WI38 (cell line): Measurements from ENCODE around the gene ZNF22.

ENCODE experiments used
- H3K4me3 ChIP-seq: 2 replicates; pipeline ENCODE4 v1.5.1; 2011; ENCODE audit warnings: low read depth, mild to moderate bottlenecking, control low read depth, low read length
- TF ChIP-seq, protein P1 (sequence below): IDR thresholded peaks from 2 replicates; pipeline ENCODE4 v1.5.1; 2012; ENCODE audit warnings: low read depth, mild to moderate bottlenecking, control low read depth, low read length

Gene ZNF22

DNA sequence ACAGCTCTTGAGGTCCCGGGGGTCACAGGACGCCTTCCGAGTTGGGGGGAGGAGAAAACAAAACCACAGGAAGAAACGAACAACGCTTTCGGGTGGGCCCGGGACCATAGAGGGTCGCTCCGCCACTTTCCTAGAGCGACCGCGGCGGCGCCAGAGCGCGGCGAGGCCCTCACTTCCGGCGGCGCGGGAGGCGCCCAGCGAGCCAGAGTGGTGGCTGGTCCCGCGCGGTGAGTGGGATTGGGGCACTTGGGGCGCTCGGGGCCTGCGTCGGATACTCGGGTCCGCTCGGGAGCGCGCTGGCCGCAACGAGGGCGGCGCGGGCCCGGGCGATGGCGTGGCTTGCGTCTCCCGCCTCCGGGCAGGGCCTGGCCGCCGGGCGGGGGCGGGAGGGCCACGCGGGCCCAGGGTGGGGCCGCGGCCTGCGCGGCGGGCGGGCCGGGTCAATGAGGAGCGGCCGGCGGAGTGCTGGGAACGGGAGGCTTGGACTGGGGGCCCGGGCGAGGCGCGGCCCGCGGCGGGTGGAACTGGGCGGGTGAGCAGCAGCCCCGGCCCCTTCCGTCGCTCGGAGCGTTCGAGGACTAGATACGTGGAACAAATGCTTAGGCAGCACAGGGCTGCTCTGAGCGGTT lies at the start of gene ZNF22:
ZNF22 (plus strand) TSS at position 172 of the 629 bp plus-strand sequence. CDS start 2,446 bp downstream, outside the sequence.
- peak within 1 kb of the TSS; percentile 67 for H3K4me3 ChIP-seq
- TF ChIP-seq, protein P1, sequence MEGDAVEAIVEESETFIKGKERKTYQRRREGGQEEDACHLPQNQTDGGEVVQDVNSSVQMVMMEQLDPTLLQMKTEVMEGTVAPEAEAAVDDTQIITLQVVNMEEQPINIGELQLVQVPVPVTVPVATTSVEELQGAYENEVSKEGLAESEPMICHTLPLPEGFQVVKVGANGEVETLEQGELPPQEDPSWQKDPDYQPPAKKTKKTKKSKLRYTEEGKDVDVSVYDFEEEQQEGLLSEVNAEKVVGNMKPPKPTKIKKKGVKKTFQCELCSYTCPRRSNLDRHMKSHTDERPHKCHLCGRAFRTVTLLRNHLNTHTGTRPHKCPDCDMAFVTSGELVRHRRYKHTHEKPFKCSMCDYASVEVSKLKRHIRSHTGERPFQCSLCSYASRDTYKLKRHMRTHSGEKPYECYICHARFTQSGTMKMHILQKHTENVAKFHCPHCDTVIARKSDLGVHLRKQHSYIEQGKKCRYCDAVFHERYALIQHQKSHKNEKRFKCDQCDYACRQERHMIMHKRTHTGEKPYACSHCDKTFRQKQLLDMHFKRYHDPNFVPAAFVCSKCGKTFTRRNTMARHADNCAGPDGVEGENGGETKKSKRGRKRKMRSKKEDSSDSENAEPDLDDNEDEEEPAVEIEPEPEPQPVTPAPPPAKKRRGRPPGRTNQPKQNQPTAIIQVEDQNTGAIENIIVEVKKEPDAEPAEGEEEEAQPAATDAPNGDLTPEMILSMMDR, result no peak

DNA sequence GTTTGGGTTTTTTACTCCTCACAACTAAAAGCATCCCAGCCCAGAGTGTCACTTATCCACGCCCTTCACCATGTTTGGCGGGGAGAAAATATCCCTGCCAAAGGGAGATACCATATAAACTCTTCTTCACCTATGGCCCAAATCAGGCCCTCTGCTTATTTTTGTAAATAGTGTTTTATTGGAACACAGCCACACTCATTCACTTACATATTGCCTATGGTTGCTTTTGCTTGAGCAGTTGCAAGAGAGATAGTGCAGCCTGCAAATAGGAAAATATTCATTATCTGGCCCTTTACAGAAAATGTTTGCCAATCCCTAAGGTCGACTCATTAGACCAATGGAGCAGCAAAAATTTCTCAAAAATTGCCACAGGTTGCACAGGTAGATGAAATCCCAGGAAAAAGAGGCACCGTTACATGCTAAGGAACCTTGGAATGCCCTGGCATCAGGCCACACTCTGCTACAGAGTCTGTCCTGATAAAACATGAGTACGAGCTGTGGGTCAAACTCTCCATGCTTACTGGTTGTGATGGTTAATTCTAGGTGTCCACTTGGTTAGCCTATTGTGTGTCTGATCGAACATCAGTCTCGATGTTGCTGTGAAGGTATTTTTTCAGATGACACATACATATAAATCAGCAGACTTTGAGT lies 49.0 kb upstream of the ZNF22 start:
- TF ChIP-seq, protein P1, result no peak
- H3K4me3 ChIP-seq, result no peak overlapping the region

DNA sequence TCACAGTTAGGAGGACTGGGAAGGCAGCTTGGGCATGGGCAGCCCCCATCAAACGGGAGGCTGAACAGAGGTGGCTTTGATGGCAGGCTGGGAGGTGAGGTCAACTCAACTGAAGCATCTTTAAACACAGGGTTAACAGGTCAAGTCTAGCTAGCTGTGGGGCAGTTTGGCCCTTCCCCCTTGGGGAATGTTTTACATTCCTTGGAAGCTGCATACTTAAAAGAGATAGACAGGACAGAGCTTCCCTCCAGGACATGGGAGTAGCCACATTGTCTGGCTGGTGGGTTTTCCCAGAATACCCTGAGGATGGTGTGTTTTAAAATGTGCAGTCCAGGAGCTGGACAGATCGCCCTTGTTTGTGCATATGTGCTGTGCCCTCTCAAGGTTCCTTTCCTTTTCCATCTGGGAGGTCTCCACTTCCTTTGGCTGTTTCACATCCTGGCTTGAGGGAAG lies 47.9 kb upstream of the ZNF22 start:
- H3K4me3 ChIP-seq, result no peak overlapping the region
- TF ChIP-seq, protein P1, result no peak

DNA sequence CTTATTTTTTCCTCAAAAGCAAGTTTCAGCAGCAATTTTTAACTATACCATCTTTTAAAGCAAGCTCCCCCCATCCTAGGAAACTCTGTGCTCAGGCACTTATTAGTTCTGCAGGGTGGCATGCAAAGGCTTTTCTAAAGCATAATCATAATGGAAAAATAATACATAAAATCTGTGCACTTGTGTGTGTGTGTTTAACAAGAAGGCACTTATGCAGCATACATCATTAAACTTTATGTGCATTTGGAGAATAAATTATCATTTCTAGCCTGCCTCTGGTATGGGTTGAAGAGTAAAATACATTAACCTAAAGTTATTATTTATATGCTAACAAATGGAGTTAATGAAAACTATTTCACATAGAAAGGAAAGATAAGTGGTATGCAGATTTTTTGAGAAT lies 46.7 kb upstream of the ZNF22 start:
- H3K4me3 ChIP-seq, result no peak overlapping the region
- TF ChIP-seq, protein P1, result no peak

DNA sequence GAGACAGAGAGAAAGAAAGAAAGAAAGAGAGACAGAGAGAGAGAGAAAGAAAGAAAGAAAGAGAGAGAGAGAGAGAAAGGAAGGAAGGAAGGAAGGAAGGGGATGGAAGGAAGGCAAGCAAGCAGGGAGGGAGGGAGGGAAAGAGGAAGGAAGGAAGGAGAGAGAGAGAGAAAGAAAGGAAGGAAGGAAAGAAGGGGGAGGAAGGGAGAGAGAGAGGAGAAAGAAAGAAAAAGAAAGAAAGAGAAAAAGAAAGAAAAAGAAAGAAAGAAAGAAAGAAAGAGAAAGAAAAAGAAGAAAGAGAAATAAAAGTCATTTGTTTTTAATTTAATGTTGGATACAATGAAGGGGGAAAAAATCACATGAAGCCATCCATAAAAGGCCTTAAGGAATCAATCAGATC lies 45.8 kb upstream of the ZNF22 start:
- TF ChIP-seq, protein P1, result no peak
- H3K4me3 ChIP-seq, result no peak overlapping the region

DNA sequence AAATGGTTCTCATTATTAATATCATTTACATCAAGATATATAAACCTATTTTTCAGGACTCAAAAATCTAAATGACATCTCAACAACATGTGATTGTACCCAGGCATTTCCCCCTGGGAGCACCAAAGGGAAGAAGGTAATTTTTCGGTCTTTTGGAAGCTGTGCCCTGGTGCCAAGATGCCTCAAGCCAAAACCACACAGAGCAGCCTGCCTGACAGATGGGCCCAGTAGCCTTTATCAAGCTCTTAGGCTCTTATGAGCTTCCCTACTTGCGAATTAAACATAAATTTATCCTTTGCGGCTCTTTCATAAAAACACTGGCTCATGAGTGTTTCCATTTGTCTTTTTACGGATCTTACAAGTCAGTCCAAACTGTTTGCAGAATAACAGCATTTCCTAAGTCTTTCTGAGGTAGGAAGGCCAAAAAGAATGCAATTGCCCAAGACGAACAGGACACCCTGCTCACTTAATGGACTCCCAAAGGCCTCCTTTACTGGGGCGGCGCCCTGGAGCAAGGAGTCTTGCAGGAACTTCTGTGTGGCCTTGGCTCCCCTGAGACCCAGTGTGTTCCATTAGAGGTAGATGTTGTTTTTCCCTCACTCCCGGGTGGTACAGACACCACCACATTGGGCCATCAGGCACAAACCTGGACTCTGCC lies 45.2 kb upstream of the ZNF22 start:
- no peak overlapping the region for H3K4me3 ChIP-seq
- TF ChIP-seq, protein P1, result no peak

DNA sequence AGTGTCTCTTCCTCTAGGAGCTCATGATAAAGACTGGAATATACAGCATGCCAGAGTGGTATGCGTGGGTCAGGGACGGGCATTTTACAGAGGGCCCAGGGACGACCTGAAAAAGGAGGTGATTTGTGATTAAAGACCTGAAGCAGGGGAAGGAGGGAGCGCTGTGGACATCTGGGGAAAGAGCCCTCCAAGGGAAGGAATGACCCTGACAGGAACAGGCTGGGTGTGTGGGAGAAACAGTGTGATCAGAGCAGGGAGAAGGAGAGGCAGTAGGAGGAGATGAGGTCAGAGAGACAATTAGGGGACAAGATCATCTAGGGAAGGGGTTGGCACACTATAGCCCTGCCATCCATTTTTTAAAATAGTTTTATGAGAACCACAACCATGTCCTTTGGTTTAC lies 44.5 kb upstream of the ZNF22 start:
- TF ChIP-seq, protein P1, result no peak
- no peak overlapping the region for H3K4me3 ChIP-seq
